HG02938 (cell line): ENCODE measurements around the gene EDA.
"Not testable (repeated sequence)": the region's sequence is repeated elsewhere in the genome, so short reads cannot be mapped to it uniquely, and the experiment has no call there.

Source experiments
- ATAC-seq: cut with Tn5 transposase; IDR thresholded peaks from one replicate; pipeline ENCODE4 v1.9.1; 2021; ENCODE audit warnings: mild to moderate bottlenecking, moderate library complexity; ENCODE audit not compliant: unreplicated experiment

Gene EDA

GRCh38 chrX:69948276-69948797 is 332.4 kb downstream of the EDA start:
- no peak for ATAC-seq

- no peak for ATAC-seq
Measured at GRCh38 chrX:69951753-69952152, 335.8 kb downstream of the EDA start.

GRCh38 chrX:69959712-69960111 is 343.8 kb downstream of the EDA start:
- ATAC-seq, result no peak

- no peak for ATAC-seq
Measured at GRCh38 chrX:69961365-69962072, 345.6 kb downstream of the EDA start.

- ATAC-seq, result no peak
Measured at GRCh38 chrX:69968950-69969349, 353.0 kb downstream of the EDA start.

- ATAC-seq, result no peak
Measured at GRCh38 chrX:69969460-69969859, 353.5 kb downstream of the EDA start.

- ATAC-seq, result no peak
Measured at GRCh38 chrX:69987691-69988090, 371.8 kb downstream of the EDA start.

GRCh38 chrX:69988955-69989394 is 373.1 kb downstream of the EDA start:
- no peak for ATAC-seq

GRCh38 chrX:69991685-69992084 is 375.8 kb downstream of the EDA start:
- ATAC-seq, result no peak

- ATAC-seq, result no peak
Measured at GRCh38 chrX:69993494-69993893, 377.6 kb downstream of the EDA start.

- no peak for ATAC-seq
Measured at GRCh38 chrX:69995362-69996112, 379.6 kb downstream of the EDA start.

- ATAC-seq, result no peak
Measured at GRCh38 chrX:69996113-69996468, 380.2 kb downstream of the EDA start.

- not testable (repeated sequence) for ATAC-seq
Measured at GRCh38 chrX:69998299-69998698, 382.4 kb downstream of the EDA start.

- ATAC-seq, result no peak
Measured at GRCh38 chrX:70001269-70001668, 385.4 kb downstream of the EDA start.

GRCh38 chrX:70001708-70002341 is 385.9 kb downstream of the EDA start:
- no peak for ATAC-seq

- no peak for ATAC-seq
Measured at GRCh38 chrX:70007946-70008345, 392.0 kb downstream of the EDA start.

- no peak for ATAC-seq
Measured at GRCh38 chrX:70009049-70009448, 393.1 kb downstream of the EDA start.

GRCh38 chrX:70009970-70010369 is 394.1 kb downstream of the EDA start:
- ATAC-seq, result no peak

- no peak for ATAC-seq
Measured at GRCh38 chrX:70012756-70013155, 396.8 kb downstream of the EDA start.

GRCh38 chrX:70013466-70014381 is 397.8 kb downstream of the EDA start:
- ATAC-seq, result no peak

- ATAC-seq, result no peak
Measured at GRCh38 chrX:70016513-70016912, 400.6 kb downstream of the EDA start.
